ENCODE measurements around the gene RPL12. TPM values are rescaled to one million over a fixed set of nuclear protein-coding genes. Genes with fewer than 3 reads are reported as not detected.
"Not testable (repeated sequence)": the region's sequence is repeated elsewhere in the genome, so short reads cannot be mapped to it uniquely, and the experiment has no call there.

Gene RPL12
- total RNA-seq, 2 donors from 2014 or later: 806 to 1,256 TPM

- H3K27me3 ChIP-seq (replicated peaks; ENCODE audit: insufficient read depth): no peaks in the 10 kb centered on the region
- ATAC-seq (ENCODE audit: insufficient number of reproducible peaks, low FRiP score, low read depth) (no peak), DNase-seq (ENCODE audit: low spot score) (no peak)
- peaks cover 20% of the 10 kb centered on the region for H3K36me3 ChIP-seq
- TF ChIP-seq CTCF (IDR thresholded peaks at IDR 0.05): no peak
- no peaks in the 10 kb centered on the region for H3K4me1 ChIP-seq (ENCODE audit: control insufficient read depth in 1 of 2, low read depth in 2 of 2)
- H3K9me3 ChIP-seq: no peaks in the 10 kb centered on the region
- H3K4me3 ChIP-seq: no peak overlapping the region
- no peak overlapping the region for H3K27ac ChIP-seq
Measured at GRCh38 chr9:127473501-127473900, 22.3 kb upstream of the RPL12 start.

GRCh38 chr9:127470662-127471061 lies 19.5 kb upstream of the RPL12 start:
- DNase-seq (ENCODE audit: low spot score): no peak
- H3K4me3 ChIP-seq: no peak overlapping the region
- ATAC-seq (ENCODE audit: insufficient number of reproducible peaks, low FRiP score, low read depth): no peak
- H3K36me3 ChIP-seq: peaks cover 27% of the 10 kb centered on the region
- no peaks in the 10 kb centered on the region for H3K4me1 ChIP-seq (ENCODE audit: control insufficient read depth in 1 of 2, low read depth in 2 of 2)
- H3K9me3 ChIP-seq: no peaks in the 10 kb centered on the region
- no peak for TF ChIP-seq CTCF (IDR thresholded peaks at IDR 0.05)
- no peak overlapping the region for H3K27ac ChIP-seq
- H3K27me3 ChIP-seq (replicated peaks; ENCODE audit: insufficient read depth): no peaks in the 10 kb centered on the region

DNA sequence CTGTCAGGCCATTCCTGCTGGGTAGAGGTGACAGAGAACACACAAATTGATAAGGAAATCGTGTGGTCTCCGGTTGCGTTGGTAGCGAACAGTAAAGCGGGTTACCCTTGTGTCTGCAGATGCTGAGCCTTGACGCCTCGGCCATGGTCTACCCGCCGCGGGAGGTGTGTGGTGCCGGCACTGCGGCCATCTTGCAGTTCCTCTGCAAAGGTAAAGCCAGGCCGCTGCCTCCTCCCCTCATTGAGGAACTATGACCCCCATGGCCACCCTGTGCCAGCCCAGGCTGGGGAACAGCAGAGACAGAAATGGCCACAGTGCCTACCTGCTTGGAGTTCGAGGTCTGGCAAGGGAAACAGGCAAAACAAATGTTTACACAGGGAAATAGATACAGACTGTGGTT lies 16.4 kb upstream of the RPL12 start:
- Histone ChIP-seq H3K9me3 (no peaks in the 10 kb centered on the region), H3K4me3 (no peak overlapping the region), H3K27me3 (replicated peaks; ENCODE audit: insufficient read depth) (no peaks in the 10 kb centered on the region), H3K36me3 (peaks cover 42% of the 10 kb centered on the region), H3K27ac (no peak overlapping the region), H3K4me1 (ENCODE audit: control insufficient read depth in 1 of 2, low read depth in 2 of 2) (no peaks in the 10 kb centered on the region)
- DNase-seq (ENCODE audit: low spot score) (no peak), ATAC-seq (ENCODE audit: insufficient number of reproducible peaks, low FRiP score, low read depth) (no peak)
- no peak for TF ChIP-seq CTCF (IDR thresholded peaks at IDR 0.05)

DNA sequence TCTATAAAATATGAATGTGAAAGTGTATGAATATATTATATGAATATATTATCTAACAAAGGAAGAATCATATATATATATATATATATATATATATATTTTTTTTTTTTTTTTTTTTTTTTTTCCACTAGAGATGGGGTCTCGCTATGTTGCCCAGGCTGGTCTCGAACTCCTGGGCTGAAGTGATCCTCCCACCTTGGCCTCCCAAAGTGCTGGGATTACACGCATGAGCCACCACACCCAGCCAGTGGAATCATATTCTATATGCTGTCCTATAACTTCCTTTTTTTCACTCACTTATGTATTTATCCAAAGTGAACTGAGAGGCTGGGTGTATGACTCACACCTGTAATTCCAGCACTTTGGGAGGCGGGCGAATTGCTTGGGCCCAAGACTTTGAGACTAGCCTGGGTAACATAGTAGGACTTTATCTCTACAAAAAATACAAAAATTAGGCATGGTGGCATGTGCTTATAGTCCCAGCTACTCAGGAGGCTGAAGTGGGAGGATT lies 15.3 kb upstream of the RPL12 start:
- not testable (repeated sequence) for ATAC-seq (ENCODE audit: insufficient number of reproducible peaks, low FRiP score, low read depth); H3K4me1 ChIP-seq (ENCODE audit: control insufficient read depth in 1 of 2, low read depth in 2 of 2); DNase-seq (ENCODE audit: low spot score); H3K4me3 ChIP-seq; H3K27me3 ChIP-seq (replicated peaks; ENCODE audit: insufficient read depth); H3K27ac ChIP-seq; H3K9me3 ChIP-seq
- peaks cover 52% of the 10 kb centered on the region for H3K36me3 ChIP-seq

- Histone ChIP-seq H3K36me3 (peaks cover 67% of the 10 kb centered on the region), H3K9me3 (no peaks in the 10 kb centered on the region), H3K4me3 (no peak overlapping the region), H3K27me3 (replicated peaks; ENCODE audit: insufficient read depth) (no peaks in the 10 kb centered on the region), H3K4me1 (ENCODE audit: control insufficient read depth in 1 of 2, low read depth in 2 of 2) (peaks cover 0 to 3% of the 10 kb centered on the region in 2 donors), H3K27ac (no peak overlapping the region)
- no peak for DNase-seq (ENCODE audit: low spot score)
- no peak for ATAC-seq (ENCODE audit: insufficient number of reproducible peaks, low FRiP score, low read depth)
- TF ChIP-seq CTCF (IDR thresholded peaks at IDR 0.05): no peak
Measured at GRCh38 chr9:127463911-127464310, 12.7 kb upstream of the RPL12 start.

DNA sequence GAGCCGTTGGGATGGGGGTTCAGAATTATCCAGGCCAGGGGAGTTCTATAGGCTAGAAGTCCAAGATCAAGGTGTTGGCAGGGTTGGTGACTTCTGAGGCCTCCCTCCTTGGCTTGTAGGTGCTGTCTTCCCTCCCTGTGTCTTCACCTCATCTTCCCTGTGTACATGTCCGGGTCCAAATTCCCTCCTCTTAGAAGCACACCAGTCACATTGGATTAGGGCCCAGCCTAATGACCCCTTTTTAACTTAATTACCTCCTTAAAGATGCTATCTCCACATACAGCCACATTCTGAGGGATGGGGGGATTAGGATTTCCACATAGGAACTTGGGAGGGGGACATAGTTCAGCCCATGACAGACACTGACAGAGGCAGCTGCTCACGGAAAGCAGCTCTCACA lies 12.2 kb upstream of the RPL12 start:
- H3K4me3 ChIP-seq: no peak overlapping the region
- no peak overlapping the region for H3K27ac ChIP-seq
- H3K27me3 ChIP-seq (replicated peaks; ENCODE audit: insufficient read depth): no peaks in the 10 kb centered on the region
- H3K4me1 ChIP-seq (ENCODE audit: control insufficient read depth in 1 of 2, low read depth in 2 of 2): peaks cover 0 to 6% of the 10 kb centered on the region in 2 donors
- ATAC-seq (ENCODE audit: insufficient number of reproducible peaks, low FRiP score, low read depth) (no peak), DNase-seq (ENCODE audit: low spot score) (no peak)
- peaks cover 64% of the 10 kb centered on the region for H3K36me3 ChIP-seq
- no peak for TF ChIP-seq CTCF (IDR thresholded peaks at IDR 0.05)
- no peaks in the 10 kb centered on the region for H3K9me3 ChIP-seq
